ENCODE data around the gene PSKH1. TPM values are rescaled to one million over a fixed set of nuclear protein-coding genes. Genes with fewer than 3 reads are reported as not detected.

Gene PSKH1
- 10 to 100 TPM; 10.4 to 14.6 (median 10.9) TPM for total RNA-seq

- peak within 1 kb of the TSS; percentile 97 for H3K4me3 Mint-ChIP-seq
- no peaks in the 10 kb centered on the region for H3K27me3 Mint-ChIP-seq (ENCODE audit: low read depth)
- peak; percentile 98 for ATAC-seq
- peaks cover 36% of the 10 kb centered on the region for H3K4me1 Mint-ChIP-seq (ENCODE audit: low read depth)
- peak; percentile 89 for DNase-seq
- no peaks in the 10 kb centered on the region for H3K9me3 Mint-ChIP-seq
- H3K36me3 Mint-ChIP-seq (ENCODE audit: insufficient read depth), result no peaks in the 10 kb centered on the region
Measured at GRCh38 chr16:67892899-67893742, at the start of gene PSKH1. PSKH1 (plus strand) TSS chr16:67893254; CDS start chr16:67908750, 15,496 bp downstream.

GRCh38 chr16:67843343-67843765 lies 49.7 kb upstream of the PSKH1 start:
- Mint-ChIP-seq H3K4me1 (ENCODE audit: low read depth) (peaks cover 46% of the 10 kb centered on the region), H3K4me3 (peak overlapping the region; percentile 93), H3K27me3 (ENCODE audit: low read depth) (no peaks in the 10 kb centered on the region), H3K9me3 (no peaks in the 10 kb centered on the region), H3K36me3 (ENCODE audit: insufficient read depth) (no peaks in the 10 kb centered on the region)
- DNase-seq, result no peak
- peak in 1 of 2 donors; percentile 0 for ATAC-seq

GRCh38 chr16:67844497-67844896 lies 48.6 kb upstream of the PSKH1 start:
- H3K4me3 Mint-ChIP-seq, result peak overlapping the region; percentile 93
- no peaks in the 10 kb centered on the region for H3K27me3 Mint-ChIP-seq (ENCODE audit: low read depth)
- H3K4me1 Mint-ChIP-seq (ENCODE audit: low read depth), result peaks cover 50% of the 10 kb centered on the region
- DNase-seq (no peak), ATAC-seq (no peak)
- H3K9me3 Mint-ChIP-seq, result no peaks in the 10 kb centered on the region
- H3K36me3 Mint-ChIP-seq (ENCODE audit: insufficient read depth), result peaks cover 4% of the 10 kb centered on the region

DNA sequence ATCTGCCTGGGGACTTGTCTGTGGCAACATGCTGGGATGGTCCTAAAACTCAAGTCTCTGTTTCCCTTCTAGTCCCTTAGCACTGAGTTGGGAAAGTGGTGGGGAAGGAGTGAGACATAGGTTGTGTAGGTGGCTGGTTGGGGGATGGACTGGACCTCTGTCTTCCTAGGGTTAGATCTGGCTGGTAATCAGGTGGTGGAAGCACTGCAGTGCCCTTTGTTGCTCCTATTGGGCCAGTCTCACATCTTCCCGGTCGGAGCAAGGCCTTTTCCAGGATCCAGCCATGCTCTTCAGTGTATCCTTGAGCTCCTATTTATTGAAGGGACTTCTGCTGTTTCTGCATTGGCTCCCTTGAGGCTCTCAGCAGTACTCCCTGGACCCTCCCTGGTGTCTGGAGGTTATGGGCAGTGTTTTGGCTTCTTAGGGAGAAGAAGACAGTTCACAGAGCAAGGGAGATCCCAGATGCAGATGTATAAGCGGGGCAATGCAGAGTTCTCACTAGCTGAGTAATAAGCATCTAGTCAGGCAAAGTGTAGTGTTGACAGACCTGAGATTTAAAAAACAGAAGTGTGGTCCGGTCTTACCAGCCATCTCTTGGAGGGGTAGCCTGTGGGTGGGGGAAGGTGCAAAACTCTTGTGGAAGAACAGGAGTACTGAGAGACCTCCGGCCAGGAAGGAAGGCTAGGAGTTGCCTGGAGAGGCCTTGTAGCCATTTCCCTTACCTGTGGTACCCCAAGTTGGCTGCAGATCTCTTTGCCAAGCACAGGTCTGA lies 47.6 kb upstream of the PSKH1 start:
- Mint-ChIP-seq H3K9me3 (no peaks in the 10 kb centered on the region), H3K4me3 (peak overlapping the region; percentile 87), H3K27me3 (ENCODE audit: low read depth) (no peaks in the 10 kb centered on the region), H3K36me3 (ENCODE audit: insufficient read depth) (peaks cover 4% of the 10 kb centered on the region), H3K4me1 (ENCODE audit: low read depth) (peaks cover 50% of the 10 kb centered on the region)
- DNase-seq (no peak), ATAC-seq (no peak)

- H3K4me1 Mint-ChIP-seq (ENCODE audit: low read depth), result peaks cover 50% of the 10 kb centered on the region
- peaks cover 4% of the 10 kb centered on the region for H3K36me3 Mint-ChIP-seq (ENCODE audit: insufficient read depth)
- no peak for ATAC-seq
Measured at GRCh38 chr16:67846063-67846319, 47.1 kb upstream of the PSKH1 start.

DNA sequence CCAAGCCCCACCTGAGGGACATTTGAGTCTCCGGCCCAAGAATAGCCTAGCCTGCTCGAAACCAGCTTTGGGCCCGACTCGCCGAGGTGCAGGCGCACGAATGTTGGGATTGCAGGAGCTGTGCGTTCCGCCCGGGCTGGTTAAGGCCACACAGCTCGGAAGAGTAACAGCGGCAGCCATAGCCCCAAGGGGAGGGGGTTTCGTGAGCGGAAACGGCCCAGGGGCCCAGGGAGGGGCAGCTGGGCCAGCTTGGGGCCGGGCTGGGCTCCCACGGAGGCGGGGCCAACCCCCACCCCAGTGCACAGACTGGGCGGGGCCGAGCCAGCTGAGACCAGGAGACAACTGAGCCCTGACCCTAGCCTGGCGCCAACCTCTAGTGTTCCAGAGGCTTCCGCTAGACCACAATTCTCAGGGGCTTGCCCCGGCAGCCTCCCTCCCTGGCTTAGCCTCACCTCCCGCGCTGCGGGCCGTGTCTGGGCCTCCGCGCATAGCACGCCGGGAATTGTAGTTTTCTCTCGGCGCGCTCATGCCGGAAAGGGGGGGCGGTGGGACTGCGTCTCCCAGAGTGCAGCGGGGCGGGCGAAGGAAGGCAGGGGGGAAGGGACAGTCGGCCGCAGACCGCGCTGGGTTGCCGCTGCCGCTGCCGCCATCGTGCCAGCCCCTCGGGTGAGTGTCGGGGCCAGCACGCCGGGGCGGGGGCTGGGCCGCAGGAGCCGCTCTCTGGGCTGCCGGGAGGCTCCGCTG lies 46.6 kb upstream of the PSKH1 start, which contains the start of gene NUTF2:
Gene NUTF2, plus strand, starts transcription at position 614 of the 744 bp plus-strand sequence. CDS start 18,198 bp downstream, outside the sequence.
- peaks cover 47% of the 10 kb centered on the region for H3K4me1 Mint-ChIP-seq (ENCODE audit: low read depth)
- DNase-seq, result peak; percentile 93

More at GRCh38 chr16:67846063-67846319, 47.1 kb upstream of the PSKH1 start:
- no peaks in the 10 kb centered on the region for H3K27me3 Mint-ChIP-seq (ENCODE audit: low read depth)
- no peak for DNase-seq
- H3K9me3 Mint-ChIP-seq, result no peaks in the 10 kb centered on the region
- peak overlapping the region; percentile 87 for H3K4me3 Mint-ChIP-seq

GRCh38 chr16:67847064-67847861 lies 45.8 kb upstream of the PSKH1 start, which contains the start of gene CENPT:
CENPT (minus strand) TSS chr16:67847693; CDS start chr16:67833859, 13,834 bp downstream.
- peaks cover 4% of the 10 kb centered on the region for H3K36me3 Mint-ChIP-seq (ENCODE audit: insufficient read depth)
- H3K4me1 Mint-ChIP-seq (ENCODE audit: low read depth), result peaks cover 44% of the 10 kb centered on the region
- peak within 1 kb of the TSS; percentile 92 for H3K4me3 Mint-ChIP-seq
- H3K27me3 Mint-ChIP-seq (ENCODE audit: low read depth), result no peaks in the 10 kb centered on the region
- no peaks in the 10 kb centered on the region for H3K9me3 Mint-ChIP-seq
- DNase-seq, result peak; percentile 10
- peak; percentile 59 to 63 for ATAC-seq

More for the DNA sequence above, 46.6 kb upstream of the PSKH1 start, which contains the start of gene NUTF2:
- peak; percentile 68 for ATAC-seq
- no peaks in the 10 kb centered on the region for H3K27me3 Mint-ChIP-seq (ENCODE audit: low read depth)
- H3K36me3 Mint-ChIP-seq (ENCODE audit: insufficient read depth), result peaks cover 4% of the 10 kb centered on the region
- peak within 1 kb of the TSS; percentile 92 for H3K4me3 Mint-ChIP-seq
- no peaks in the 10 kb centered on the region for H3K9me3 Mint-ChIP-seq

- no peaks in the 10 kb centered on the region for H3K27me3 Mint-ChIP-seq (ENCODE audit: low read depth)
- no peaks in the 10 kb centered on the region for H3K9me3 Mint-ChIP-seq
- no peak for ATAC-seq
- no peak for DNase-seq
- peak overlapping the region; percentile 92 for H3K4me3 Mint-ChIP-seq
- H3K4me1 Mint-ChIP-seq (ENCODE audit: low read depth), result peaks cover 41% of the 10 kb centered on the region
- peaks cover 4% of the 10 kb centered on the region for H3K36me3 Mint-ChIP-seq (ENCODE audit: insufficient read depth)
Measured at GRCh38 chr16:67848118-67848517, 44.9 kb upstream of the PSKH1 start.

DNA sequence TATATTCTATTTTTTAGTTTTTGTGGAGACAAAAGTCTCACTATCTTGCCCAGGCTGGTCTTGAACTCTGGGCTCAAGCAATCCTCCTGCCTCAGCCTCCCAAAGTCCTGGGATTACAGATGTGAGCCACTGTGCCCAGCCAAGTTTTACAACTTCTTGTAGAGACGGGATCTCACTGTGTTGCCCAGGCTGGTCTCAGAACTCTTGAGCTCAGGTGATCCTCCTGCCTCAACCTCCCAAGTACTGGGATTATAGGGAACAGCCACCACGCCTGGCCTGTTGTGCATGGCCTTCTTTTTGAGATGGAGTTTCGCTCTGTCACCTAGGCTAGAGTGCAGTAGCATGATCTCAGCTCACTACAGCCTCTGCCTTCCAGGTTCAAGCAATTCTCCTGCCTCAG lies 39.4 kb upstream of the PSKH1 start:
- no peak overlapping the region for H3K4me3 Mint-ChIP-seq
- peaks cover 12% of the 10 kb centered on the region for H3K36me3 Mint-ChIP-seq (ENCODE audit: insufficient read depth)
- no peak for DNase-seq
- no peaks in the 10 kb centered on the region for H3K27me3 Mint-ChIP-seq (ENCODE audit: low read depth)
- ATAC-seq, result no peak
- peaks cover 40% of the 10 kb centered on the region for H3K4me1 Mint-ChIP-seq (ENCODE audit: low read depth)
- no peaks in the 10 kb centered on the region for H3K9me3 Mint-ChIP-seq

DNA sequence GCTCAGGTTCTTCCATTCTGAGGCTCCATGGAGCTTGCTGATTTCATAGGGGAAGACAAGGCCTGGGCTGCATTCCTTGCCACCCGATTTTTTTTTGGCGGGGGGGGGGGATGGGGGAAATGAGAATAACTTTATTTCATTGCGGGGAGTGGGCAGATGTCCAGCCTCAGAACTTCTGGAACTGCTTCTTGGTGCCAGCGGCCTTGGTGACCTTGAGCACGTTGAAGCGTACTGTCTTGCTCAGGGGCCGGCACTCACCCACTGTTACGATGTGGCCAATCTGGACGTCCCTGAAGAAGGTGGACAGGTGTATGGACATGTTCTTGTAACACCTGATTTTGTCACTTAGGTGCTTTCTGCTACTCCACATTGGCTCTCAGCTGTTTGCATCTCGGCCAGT lies 37.3 kb upstream of the PSKH1 start:
- no peak for DNase-seq
- H3K27me3 Mint-ChIP-seq (ENCODE audit: low read depth), result no peaks in the 10 kb centered on the region
- H3K4me3 Mint-ChIP-seq, result no peak overlapping the region
- no peak for ATAC-seq
- no peaks in the 10 kb centered on the region for H3K9me3 Mint-ChIP-seq
- peaks cover 8% of the 10 kb centered on the region for H3K36me3 Mint-ChIP-seq (ENCODE audit: insufficient read depth)
- H3K4me1 Mint-ChIP-seq (ENCODE audit: low read depth), result peaks cover 40% of the 10 kb centered on the region

DNA sequence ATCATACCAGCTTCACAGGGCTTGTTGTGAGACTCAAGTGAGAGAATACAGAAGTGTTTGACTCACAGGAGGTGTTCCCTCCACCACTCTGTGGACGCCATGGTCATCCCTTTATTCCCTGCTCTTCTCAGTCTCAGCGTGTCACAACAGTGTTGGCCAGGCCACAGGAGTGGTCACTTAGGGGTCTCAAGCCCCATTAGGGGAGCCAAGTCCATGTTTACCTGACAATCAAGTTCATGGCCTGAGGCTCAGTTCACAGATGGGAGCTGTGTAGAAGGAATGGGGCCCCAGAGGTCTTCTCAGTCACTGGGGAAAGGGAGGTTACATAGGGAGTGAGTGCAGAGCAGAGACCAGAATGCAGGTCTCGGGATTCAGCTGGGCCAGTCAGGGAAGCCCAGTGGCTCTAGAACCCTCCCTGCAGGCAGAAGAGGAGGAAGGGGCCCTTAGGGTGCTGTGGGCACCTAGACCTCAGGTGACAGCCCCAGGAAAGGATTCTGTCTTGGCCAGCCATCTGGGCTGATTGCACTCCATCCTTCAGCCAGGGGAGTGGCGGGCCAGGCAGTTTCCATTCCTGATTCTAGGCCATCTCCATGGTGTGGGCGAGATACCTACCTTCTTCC lies 36.0 kb upstream of the PSKH1 start:
- Mint-ChIP-seq H3K4me1 (ENCODE audit: low read depth) (peaks cover 40% of the 10 kb centered on the region), H3K4me3 (no peak overlapping the region), H3K9me3 (no peaks in the 10 kb centered on the region), H3K27me3 (ENCODE audit: low read depth) (no peaks in the 10 kb centered on the region), H3K36me3 (ENCODE audit: insufficient read depth) (peaks cover 13% of the 10 kb centered on the region)
- ATAC-seq, result no peak
- no peak for DNase-seq

DNA sequence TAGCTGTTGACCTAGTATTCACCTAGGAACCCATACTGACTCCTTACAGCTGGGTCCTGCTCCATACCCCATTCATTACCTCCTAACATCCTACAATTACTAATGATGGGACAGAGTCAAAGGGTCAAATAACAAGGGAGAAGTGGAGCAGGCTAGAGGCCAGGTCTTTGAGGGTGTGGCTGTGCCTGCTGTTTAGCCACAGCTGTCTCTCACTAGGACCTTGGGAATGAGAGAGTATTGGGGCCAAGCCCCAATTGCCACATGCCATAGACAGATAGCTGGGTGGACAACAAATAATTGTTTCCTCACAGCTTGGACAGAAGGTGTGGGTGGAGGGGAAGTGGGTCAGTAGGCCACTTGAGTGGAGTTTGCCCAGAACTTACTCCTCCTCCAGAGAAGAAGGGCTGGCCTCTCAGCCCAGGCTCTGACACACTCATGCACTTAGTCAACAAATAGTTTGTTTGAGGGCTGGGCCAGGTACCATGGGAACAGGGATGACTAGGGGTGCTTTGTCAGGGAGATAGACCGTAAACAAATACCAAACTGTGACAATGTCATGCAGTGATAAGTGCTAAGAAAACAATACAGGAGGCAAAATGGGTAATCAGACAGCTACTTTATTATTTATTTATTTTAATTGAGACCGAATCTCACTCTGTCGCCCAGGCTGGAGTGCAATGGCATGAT lies 35.4 kb upstream of the PSKH1 start:
- peaks cover 13% of the 10 kb centered on the region for H3K36me3 Mint-ChIP-seq (ENCODE audit: insufficient read depth)
- H3K4me1 Mint-ChIP-seq (ENCODE audit: low read depth), result peaks cover 40% of the 10 kb centered on the region
- H3K27me3 Mint-ChIP-seq (ENCODE audit: low read depth), result no peaks in the 10 kb centered on the region
- DNase-seq (peak; percentile 18), ATAC-seq (peak; percentile 93 to 95)
- H3K4me3 Mint-ChIP-seq, result no peak overlapping the region
- H3K9me3 Mint-ChIP-seq, result no peaks in the 10 kb centered on the region

DNA sequence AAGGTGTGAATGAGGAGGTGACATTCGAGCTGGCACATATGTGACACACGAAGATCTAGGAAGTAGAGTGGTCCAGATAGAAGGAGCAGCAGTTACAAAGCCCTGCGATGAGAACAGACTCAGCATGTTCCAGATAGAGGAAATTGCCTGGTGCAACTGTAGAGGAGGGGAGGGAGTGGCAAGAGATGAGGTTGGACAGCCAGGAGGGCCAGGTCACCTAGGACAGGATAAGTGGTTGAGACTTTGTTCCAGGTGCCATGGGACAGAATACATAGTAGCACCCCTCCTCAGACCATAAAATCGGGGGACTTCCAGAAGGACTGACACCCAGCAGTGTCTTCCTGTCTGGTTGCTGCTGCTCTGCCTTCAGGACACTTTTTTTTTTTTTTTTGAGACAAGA lies 34.6 kb upstream of the PSKH1 start:
- ATAC-seq (no peak), DNase-seq (no peak)
- Mint-ChIP-seq H3K4me3 (no peak overlapping the region), H3K36me3 (ENCODE audit: insufficient read depth) (peaks cover 13% of the 10 kb centered on the region), H3K4me1 (ENCODE audit: low read depth) (peaks cover 40% of the 10 kb centered on the region), H3K27me3 (ENCODE audit: low read depth) (no peaks in the 10 kb centered on the region), H3K9me3 (no peaks in the 10 kb centered on the region)

Measured in activated T-cell treated with anti-CD3 and anti-CD28 coated beads, Interleukin-2, amount 50 U/mL, for 4 hours (primary cell).